Suprapubic skin (tissue), 4 donors: ENCODE measurements around the gene DUSP11.

ENCODE experiments used
- POLR2A ChIP-seq, 2 donors: fragments of 450-650 bp; IDR thresholded peaks; one replicate each; pipeline ENCODE4 v1.6.1; 2017; ENCODE audit warnings: antibody characterized with exemption in 2 of 2, mild to moderate bottlenecking in 2 of 2, moderate library complexity in 2 of 2
- POLR2AphosphoS5 ChIP-seq, 3 donors: sonication (generic); formaldehyde crosslinking; IDR thresholded peaks; one replicate each; pipeline ENCODE4 v1.6.1; 2017; ENCODE audit warnings: antibody characterized with exemption in 3 of 3
- TF ChIP-seq, protein P1 (sequence below), 2 donors: fragments of 200-600 bp in 1 of 2; fragments of 450-650 bp in 1 of 2; sonication (generic) in 1 of 2; IDR thresholded peaks; one replicate each; pipeline ENCODE4 v1.5.1; 2016 to 2019; ENCODE audit warnings: antibody characterized with exemption in 2 of 2, mild to moderate bottlenecking in 1 of 2, moderate library complexity in 1 of 2

DNA sequence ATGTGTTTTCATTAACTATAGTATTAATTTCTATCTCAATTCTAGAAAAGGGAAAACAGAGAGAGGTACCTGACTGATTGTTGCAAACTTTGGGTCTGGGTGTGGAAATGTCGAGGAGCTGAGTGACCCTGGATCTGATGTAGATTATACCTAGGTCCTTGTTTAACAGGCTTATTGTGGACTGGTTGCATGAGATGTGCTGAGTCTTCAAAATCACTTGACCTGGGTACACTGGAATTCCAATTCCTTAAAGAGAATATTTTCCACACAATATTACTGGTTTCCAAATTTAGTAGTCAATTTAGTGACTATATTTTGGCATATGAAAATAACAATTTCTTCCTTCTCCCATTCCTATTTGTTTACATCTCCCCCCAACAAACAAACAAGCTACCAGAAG, 13.6 kb downstream of the DUSP11 start:
- no peak for TF ChIP-seq POLR2A (IDR thresholded peaks at IDR 0.05)
- no peak for TF ChIP-seq POLR2AphosphoS5 (IDR thresholded peaks at IDR 0.05)
- TF ChIP-seq, protein P1, sequence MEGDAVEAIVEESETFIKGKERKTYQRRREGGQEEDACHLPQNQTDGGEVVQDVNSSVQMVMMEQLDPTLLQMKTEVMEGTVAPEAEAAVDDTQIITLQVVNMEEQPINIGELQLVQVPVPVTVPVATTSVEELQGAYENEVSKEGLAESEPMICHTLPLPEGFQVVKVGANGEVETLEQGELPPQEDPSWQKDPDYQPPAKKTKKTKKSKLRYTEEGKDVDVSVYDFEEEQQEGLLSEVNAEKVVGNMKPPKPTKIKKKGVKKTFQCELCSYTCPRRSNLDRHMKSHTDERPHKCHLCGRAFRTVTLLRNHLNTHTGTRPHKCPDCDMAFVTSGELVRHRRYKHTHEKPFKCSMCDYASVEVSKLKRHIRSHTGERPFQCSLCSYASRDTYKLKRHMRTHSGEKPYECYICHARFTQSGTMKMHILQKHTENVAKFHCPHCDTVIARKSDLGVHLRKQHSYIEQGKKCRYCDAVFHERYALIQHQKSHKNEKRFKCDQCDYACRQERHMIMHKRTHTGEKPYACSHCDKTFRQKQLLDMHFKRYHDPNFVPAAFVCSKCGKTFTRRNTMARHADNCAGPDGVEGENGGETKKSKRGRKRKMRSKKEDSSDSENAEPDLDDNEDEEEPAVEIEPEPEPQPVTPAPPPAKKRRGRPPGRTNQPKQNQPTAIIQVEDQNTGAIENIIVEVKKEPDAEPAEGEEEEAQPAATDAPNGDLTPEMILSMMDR (IDR thresholded peaks at IDR 0.05), result no peak
